ENCODE measurements around the gene CEP95. TPM values are rescaled to one million over a fixed set of nuclear protein-coding genes. Genes with fewer than 3 reads are reported as not detected.

The CEP95 gene
- total and polyA plus RNA-seq, 11 donors = 9.4 to 25.1 (median 13.1) TPM

DNA sequence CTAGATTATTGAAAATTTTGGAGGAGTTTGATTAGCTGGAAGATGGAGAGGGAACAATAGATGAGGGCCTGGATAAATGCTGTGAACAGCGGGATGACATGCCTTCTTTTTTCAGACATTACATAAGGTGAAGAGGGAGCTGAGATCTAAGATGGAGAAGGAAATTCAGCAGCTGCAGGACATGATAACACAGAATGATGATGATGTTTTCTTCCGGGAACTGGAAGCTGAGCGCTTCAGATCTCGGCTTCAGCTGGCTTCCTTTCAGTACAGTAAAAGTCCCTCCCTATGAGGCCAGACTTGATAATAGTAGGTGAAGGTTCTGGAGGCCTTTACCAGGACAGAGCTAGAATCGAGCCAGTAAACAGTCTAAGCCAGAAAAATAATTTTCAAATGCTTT lies 30.7 kb downstream of the CEP95 start:
- TF ChIP-seq, protein P1, sequence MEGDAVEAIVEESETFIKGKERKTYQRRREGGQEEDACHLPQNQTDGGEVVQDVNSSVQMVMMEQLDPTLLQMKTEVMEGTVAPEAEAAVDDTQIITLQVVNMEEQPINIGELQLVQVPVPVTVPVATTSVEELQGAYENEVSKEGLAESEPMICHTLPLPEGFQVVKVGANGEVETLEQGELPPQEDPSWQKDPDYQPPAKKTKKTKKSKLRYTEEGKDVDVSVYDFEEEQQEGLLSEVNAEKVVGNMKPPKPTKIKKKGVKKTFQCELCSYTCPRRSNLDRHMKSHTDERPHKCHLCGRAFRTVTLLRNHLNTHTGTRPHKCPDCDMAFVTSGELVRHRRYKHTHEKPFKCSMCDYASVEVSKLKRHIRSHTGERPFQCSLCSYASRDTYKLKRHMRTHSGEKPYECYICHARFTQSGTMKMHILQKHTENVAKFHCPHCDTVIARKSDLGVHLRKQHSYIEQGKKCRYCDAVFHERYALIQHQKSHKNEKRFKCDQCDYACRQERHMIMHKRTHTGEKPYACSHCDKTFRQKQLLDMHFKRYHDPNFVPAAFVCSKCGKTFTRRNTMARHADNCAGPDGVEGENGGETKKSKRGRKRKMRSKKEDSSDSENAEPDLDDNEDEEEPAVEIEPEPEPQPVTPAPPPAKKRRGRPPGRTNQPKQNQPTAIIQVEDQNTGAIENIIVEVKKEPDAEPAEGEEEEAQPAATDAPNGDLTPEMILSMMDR (IDR thresholded peaks at IDR 0.05) = no peak
- no peak for TF ChIP-seq POLR2A (IDR thresholded peaks at IDR 0.05)
- no peak overlapping the region for H3K4me3 ChIP-seq
- ATAC-seq (no peak), DNase-seq (no peak)
- H3K36me3 ChIP-seq = peaks cover 0 to 99% (median 92%) of the 10 kb centered on the region in 9 donors
- intact Hi-C loops (cut with DNase I) = loop anchor here in 1 of 10 donors (10.0 kb wide), 1 partner anchor 107 kb away; no protein-coding TSS in a partner anchor
- no peak overlapping the region for H3K27ac ChIP-seq
- no peaks in the 10 kb centered on the region for H3K27me3 ChIP-seq
- 46 to 63% (median 61%) methylated on average over 5 of the region's 5 CpGs for WGBS, 4 donors
- peaks cover 0 to 2% (median 0%) of the 10 kb centered on the region in 12 donors for H3K4me1 ChIP-seq
- H3K9me3 ChIP-seq = no peaks in the 10 kb centered on the region

DNA sequence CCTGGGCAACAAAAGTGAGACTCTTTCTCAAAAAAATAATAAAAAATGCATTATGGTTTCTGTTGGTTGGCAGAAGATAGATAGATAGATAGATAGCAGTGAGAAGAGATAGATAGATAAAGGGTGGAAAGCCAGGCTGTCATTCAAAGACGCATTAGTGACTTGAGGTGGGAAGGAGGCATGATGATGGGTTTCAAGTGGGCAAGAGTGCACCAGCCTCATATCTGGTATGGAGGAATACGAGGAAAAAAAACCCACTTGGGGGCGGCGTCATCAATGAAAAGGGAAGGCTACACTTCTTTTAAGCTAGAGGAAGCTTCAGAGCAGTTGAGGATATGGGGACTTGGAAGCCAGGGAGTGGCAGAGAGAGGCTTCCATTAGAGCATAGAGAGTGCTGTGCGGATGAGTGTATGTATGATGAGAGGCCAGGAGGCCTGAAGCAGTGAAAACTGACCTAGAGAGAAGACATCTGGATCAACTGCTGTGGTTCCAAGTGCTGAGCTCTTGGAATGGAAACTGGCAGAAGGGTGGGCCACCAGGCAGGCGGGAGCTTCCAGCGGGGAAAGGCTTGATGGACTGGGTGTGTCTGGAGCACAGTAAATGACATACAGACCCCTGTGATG lies 31.8 kb downstream of the CEP95 start:
- no peaks in the 10 kb centered on the region for H3K27me3 ChIP-seq
- H3K4me3 ChIP-seq = no peak overlapping the region
- H3K4me1 ChIP-seq = no peaks in the 10 kb centered on the region
- intact Hi-C loops (cut with DNase I) = loop anchor here in 1 of 10 donors (10.0 kb wide), 1 partner anchor 106 kb away; no protein-coding TSS in a partner anchor
- no peak for TF ChIP-seq POLR2A (IDR thresholded peaks at IDR 0.05)
- TF ChIP-seq, protein P1 (IDR thresholded peaks at IDR 0.05) = no peak
- ATAC-seq (peak in 3 of 4 donors; percentile 24 to 54 (median 53)), DNase-seq (no peak)
- no peaks in the 10 kb centered on the region for H3K9me3 ChIP-seq
- peaks cover 0 to 99% (median 91%) of the 10 kb centered on the region in 9 donors for H3K36me3 ChIP-seq
- WGBS, 4 donors = 77 to 90% (median 84%) methylated on average over 7 of the region's 7 CpGs
- no peak overlapping the region for H3K27ac ChIP-seq

DNA sequence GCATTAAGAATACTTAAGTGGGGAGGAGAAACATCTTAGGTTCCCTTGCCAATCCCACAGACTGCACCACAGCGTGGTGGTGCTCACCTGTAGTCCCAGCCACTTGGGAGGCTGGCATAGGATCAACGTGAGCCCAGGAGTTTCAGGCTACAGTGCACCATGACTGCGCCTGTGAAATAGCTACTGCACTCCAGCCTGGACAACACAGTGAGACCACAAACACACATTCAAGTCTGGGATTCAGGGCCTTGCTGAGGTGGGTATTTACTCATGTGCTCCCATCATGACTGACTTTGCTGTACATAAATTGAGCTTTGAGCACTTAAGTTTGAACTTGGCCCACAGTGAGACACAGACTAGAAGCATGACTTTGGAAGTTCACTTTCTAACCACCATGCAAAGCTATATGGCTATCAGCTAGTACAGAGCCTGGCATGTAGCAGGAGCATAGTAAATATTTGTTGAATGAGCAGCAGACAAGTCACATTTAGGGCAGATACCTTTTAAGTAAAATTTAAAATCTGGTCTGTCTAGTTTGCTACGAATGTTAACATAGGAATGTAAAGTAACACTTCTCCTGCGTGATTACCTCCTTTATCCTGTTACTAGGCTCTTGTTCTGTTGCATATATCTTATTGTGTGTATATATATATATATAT lies 33.5 kb downstream of the CEP95 start:
- DNase-seq = no peak
- peaks cover 0 to 99% (median 91%) of the 10 kb centered on the region in 9 donors for H3K36me3 ChIP-seq
- H3K27me3 ChIP-seq = no peaks in the 10 kb centered on the region
- 89 to 97% (median 94%) methylated on average over 5 of the region's 5 CpGs for WGBS, 4 donors
- peak in 1 of 4 donors; percentile 29 for ATAC-seq
- TF ChIP-seq, protein P1 (IDR thresholded peaks at IDR 0.05) = no peak
- TF ChIP-seq POLR2A (IDR thresholded peaks at IDR 0.05) = no peak
- no peak overlapping the region for H3K4me3 ChIP-seq
- no peaks in the 10 kb centered on the region for H3K4me1 ChIP-seq
- H3K27ac ChIP-seq = no peak overlapping the region
- intact Hi-C loops (cut with DNase I) = no loop called here
- no peaks in the 10 kb centered on the region for H3K9me3 ChIP-seq

DNA sequence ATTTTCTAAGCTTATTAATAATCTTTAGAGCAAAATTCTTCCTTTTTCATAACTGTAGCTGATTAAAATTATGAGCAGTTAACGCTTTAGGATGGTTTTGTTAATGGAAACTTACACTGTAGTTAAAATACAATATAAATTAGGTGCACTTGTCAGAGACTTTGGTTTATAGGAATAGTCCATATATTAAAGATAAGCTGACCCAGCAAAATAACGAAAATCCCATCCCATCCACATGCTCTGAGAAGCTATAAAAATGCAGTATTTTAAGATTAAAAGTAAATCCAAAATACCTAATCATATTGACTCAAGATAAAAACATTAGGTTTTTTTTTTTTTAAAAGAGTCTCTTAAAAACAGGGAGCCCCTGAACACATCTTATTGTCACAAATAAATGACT lies 38.0 kb downstream of the CEP95 start:
- no peaks in the 10 kb centered on the region for H3K9me3 ChIP-seq
- H3K27ac ChIP-seq = no peak overlapping the region
- no peak overlapping the region for H3K4me3 ChIP-seq
- peaks cover 0 to 98% (median 91%) of the 10 kb centered on the region in 9 donors for H3K36me3 ChIP-seq
- ATAC-seq (no peak), DNase-seq (no peak)
- intact Hi-C loops (cut with DNase I) = no loop called here
- no peaks in the 10 kb centered on the region for H3K27me3 ChIP-seq
- no peaks in the 10 kb centered on the region for H3K4me1 ChIP-seq
- TF ChIP-seq, protein P1 (IDR thresholded peaks at IDR 0.05) = no peak
- no peak for TF ChIP-seq POLR2A (IDR thresholded peaks at IDR 0.05)
- WGBS, 4 donors = 90 to 97% (median 94%) methylated on average over 2 of the region's 2 CpGs

Data from heart left ventricle (tissue), 16 donors.